SK-N-SH (cell line): ENCODE measurements around the gene DENND6B. TPM values are rescaled to one million over a fixed set of nuclear protein-coding genes. Genes with fewer than 3 reads are reported as not detected.

ENCODE experiments used
- CTCF ChIA-PET: fragments of 300-600, 350-600 bp; formaldehyde crosslinking; extraction: SDS; loops from one replicate; lab custom pipeline; 2021; lab: Yijun Ruan, JAX
- POLR2A ChIA-PET: fragments of 350-600 bp; sonication (Branson Sonifier 250); formaldehyde crosslinking; extraction: SDS; loops from one replicate; lab custom pipeline; 2020; ENCODE audit warnings: antibody characterized with exemption, inconsistent platforms; lab: Yijun Ruan, JAX
- DNase-seq: peaks from one replicate; pipeline ENCODE4 v3.0.0; 2012
- H2AFZ ChIP-seq: fragments of 200-600 bp; sonication (generic); 2 replicates; pipeline ENCODE4 v1.8.1; 2016; ENCODE audit warnings: antibody characterized with exemption, mild to moderate bottlenecking, low read depth
- H3F3A ChIP-seq: fragments of 200-600 bp; sonication (generic); replicated peaks from 2 replicates; pipeline ENCODE3; 2016; ENCODE audit warnings: antibody characterized with exemption, mild to moderate bottlenecking; ENCODE audit not compliant: insufficient read depth
- H3K27ac ChIP-seq, 2 experiments: fragments of 200-500 bp in 1 of 2; fragments of 200-600 bp in 1 of 2; sonication (Bioruptor generic) in 1 of 2; sonication (generic), shearing (Covaris generic) in 1 of 2; 2 replicates each; pipeline versions ENCODE4 v1.5.1 to v1.6.1; 2014 to 2016; ENCODE audit warnings: low read depth in 2 of 2, inconsistent platforms in 1 of 2, low read length in 1 of 2, mild to moderate bottlenecking in 1 of 2, mixed read lengths in 1 of 2
- H3K27me3 ChIP-seq: fragments of 200-600 bp; sonication (generic), shearing (Covaris generic); 2 replicates; pipeline ENCODE4 v1.6.1; 2016; ENCODE audit warnings: mixed run types; ENCODE audit not compliant: insufficient read depth
- H3K36me3 ChIP-seq, 2 experiments: fragments of 200-500 bp in 1 of 2; fragments of 200-600 bp in 1 of 2; sonication (Bioruptor generic) in 1 of 2; sonication (generic) in 1 of 2; replicated peaks in 1 of 2; 2 replicates each; pipeline versions ENCODE3 to v1.5.1; 2014 to 2016; ENCODE audit warnings: low read length in 1 of 2, mild to moderate bottlenecking in 1 of 2; ENCODE audit not compliant: insufficient read depth in 2 of 2, control insufficient read depth in 1 of 2
- H3K4me1 ChIP-seq, 2 experiments: fragments of 200-500 bp in 1 of 2; fragments of 200-600 bp in 1 of 2; sonication (Bioruptor generic) in 1 of 2; sonication (generic), shearing (Covaris generic) in 1 of 2; 2 replicates each; pipeline versions ENCODE4 v1.5.1 to v1.6.1; 2014 to 2016; ENCODE audit warnings: low read depth in 1 of 2, low read length in 1 of 2, mixed run types in 1 of 2; ENCODE audit not compliant: insufficient read depth in 2 of 2, control insufficient read depth in 1 of 2
- H3K4me2 ChIP-seq: fragments of 200-600 bp; sonication (generic), shearing (Covaris generic); 2 replicates; pipeline ENCODE4 v1.6.1; 2017; ENCODE audit warnings: mixed run types
- H3K4me3 ChIP-seq, 2 experiments: fragments of 200-500 bp in 1 of 2; fragments of 200-600 bp in 1 of 2; sonication (Bioruptor generic) in 1 of 2; sonication (generic), shearing (Covaris generic) in 1 of 2; 2 replicates each; pipeline versions ENCODE4 v1.5.1 to v1.8.1; 2014 to 2016; ENCODE audit warnings: low read depth in 2 of 2, inconsistent platforms in 1 of 2, low read length in 1 of 2, mild to moderate bottlenecking in 1 of 2, mixed read lengths in 1 of 2, moderate library complexity in 1 of 2
- H3K79me2 ChIP-seq: fragments of 200-600 bp; sonication (generic); 2 replicates; pipeline ENCODE4 v1.8.1; 2017; ENCODE audit warnings: mild to moderate bottlenecking; ENCODE audit not compliant: insufficient read depth
- H3K9ac ChIP-seq: fragments of 200-600 bp; sonication (generic); 2 replicates; pipeline ENCODE4 v1.6.1; 2017; ENCODE audit warnings: mixed run types
- H3K9me2 ChIP-seq: fragments of 200-600 bp; sonication (generic); 2 replicates; pipeline ENCODE4 v1.6.1; 2017; ENCODE audit warnings: mixed run types
- H3K9me3 ChIP-seq: fragments of 200-600 bp; sonication (generic); 2 replicates; pipeline ENCODE4 v1.6.1; 2017; ENCODE audit warnings: mixed run types, mild to moderate bottlenecking, moderate library complexity
- H4K20me1 ChIP-seq: fragments of 200-600 bp; sonication (generic); 2 replicates; pipeline ENCODE4 v1.6.1; 2017; ENCODE audit warnings: mild to moderate bottlenecking, mixed run types; ENCODE audit not compliant: insufficient read depth
- CTCF ChIP-seq: fragments of 200-600 bp; sonication (generic); IDR thresholded peaks from 2 replicates; pipeline ENCODE4 v1.6.1; 2017; ENCODE audit warnings: antibody characterized with exemption, mild to moderate bottlenecking, moderate library complexity
- MAX ChIP-seq: IDR thresholded peaks from 2 replicates; pipeline ENCODE4 v1.4.0; 2012; ENCODE audit warnings: low read depth
- POLR2AphosphoS5 ChIP-seq: IDR thresholded peaks from 2 replicates; pipeline ENCODE4 v1.6.1; 2012; ENCODE audit warnings: low read depth, low read length
- REST ChIP-seq: IDR thresholded peaks from 2 replicates; pipeline ENCODE4 v1.6.1; 2012; ENCODE audit warnings: mild to moderate bottlenecking, low read depth, low read length, moderate library complexity
- SIN3A ChIP-seq: IDR thresholded peaks from 2 replicates; pipeline ENCODE4 v1.6.1; 2012; ENCODE audit warnings: low read depth, mild to moderate bottlenecking, low read length, moderate library complexity, borderline replicate concordance
- TEAD4 ChIP-seq: IDR thresholded peaks from 2 replicates; pipeline ENCODE4 v1.4.0; 2012; ENCODE audit warnings: mild to moderate bottlenecking, borderline replicate concordance; ENCODE audit not compliant: insufficient read depth
- WGBS: methylation state at CpG from one replicate; pipeline ENCODE4 v1.1.6; 2017; ENCODE audit warnings: low lambda C conversion rate; 5-methylcytosine and 5-hydroxymethylcytosine counted together
- polyA plus RNA-seq, 3 experiments: library from polyadenylated mRNA; depleted of rRNA; stranded (reverse); fragments of >200 nt; gene quantifications; 2 replicates each; pipeline ENCODE4 v1.2.3, GENCODE V29; 2012

DENND6B gene
- polyA plus RNA-seq, 1 of the 3 experiments (the other 2 are of a cell fraction): 5.6 TPM

GRCh38 chr22:50270666-50271394 lies 56.0 kb downstream of the DENND6B start:
- H3K79me2 ChIP-seq: no peaks in the 10 kb centered on the region
- peaks cover 34% of the 10 kb centered on the region for H3F3A ChIP-seq
- H3K4me2 ChIP-seq: peak overlapping the region; percentile 98
- peak overlapping the region; percentile 53 to 85; a peak in 3 of 4 replicates for H3K27ac ChIP-seq
- peaks cover 5 to 25% of the 10 kb centered on the region in 2 experiments for H3K36me3 ChIP-seq
- WGBS: 5% methylated on average over 28 of the region's 53 CpGs
- POLR2A ChIA-PET: no interaction called here
- no peaks in the 10 kb centered on the region for H3K27me3 ChIP-seq
- peaks cover 7 to 23% of the 10 kb centered on the region in 2 experiments; a peak in 2 of 4 replicates for H3K4me1 ChIP-seq
- H4K20me1 ChIP-seq: peaks cover 24% of the 10 kb centered on the region; the same call in 1 of the 2 replicates
- CTCF ChIA-PET: interaction anchor here (1.2 to 11.4 kb wide), 6 partner anchors 8 to 71 kb away, joined by 4 to 101 read pairs (median 42); partner anchors contain the start of genes DENND6B, HDAC10, MAPK12 and PPP6R2
- DNase-seq: peak; percentile 72
- peak overlapping the region; percentile 60 to 71 for H3K4me3 ChIP-seq
- H3K9me2 ChIP-seq: no peaks in the 10 kb centered on the region
- no peaks in the 10 kb centered on the region for H3K9me3 ChIP-seq
- TF ChIP-seq MAX: peak; percentile 22; the same call in 1 of the 2 replicates
- peak; percentile 97 for TF ChIP-seq REST
- 0 out of 2 replicates have a peak, but pooled peaks have one; percentile 38 for TF ChIP-seq SIN3A
- TF ChIP-seq POLR2AphosphoS5: 0 out of 2 replicates have a peak, but pooled peaks have one; percentile 0
- 0 out of 2 replicates have a peak, but pooled peaks have one; percentile 11 for TF ChIP-seq CTCF
- no peak for TF ChIP-seq TEAD4
- TF ChIP-seq, all 33 proteins: peak for 5
- H2AFZ ChIP-seq: no peak overlapping the region
- peak overlapping the region; percentile 66 for H3K9ac ChIP-seq
